ENCODE results near the gene CAMKMT. TPM values are rescaled to one million over a fixed set of nuclear protein-coding genes. Genes with fewer than 3 reads are reported as not detected.

CAMKMT gene
- total RNA-seq, 2 experiments from 2014 or later = 12.8 to 19.6 TPM

- CTCF ChIA-PET = no interaction called here
- no peak for DNase-seq
- Mint-ChIP-seq H3K27ac (no peak overlapping the region), H3K36me3 (ENCODE audit: low read depth) (no peaks in the 10 kb centered on the region), H3K4me3 (no peak overlapping the region), H3K9me3 (no peaks in the 10 kb centered on the region), H3K27me3 (ENCODE audit: low read depth) (peaks cover 18% of the 10 kb centered on the region), H3K4me1 (ENCODE audit: low read depth) (no peaks in the 10 kb centered on the region)
- intact Hi-C loops (cut with micrococcal nuclease) = no loop called here
Measured at GRCh38 chr2:44819061-44819460, 457.3 kb downstream of the CAMKMT start.

GRCh38 chr2:44821500-44821899 is 459.8 kb downstream of the CAMKMT start:
- Mint-ChIP-seq H3K36me3 (ENCODE audit: low read depth) (no peaks in the 10 kb centered on the region), H3K4me1 (ENCODE audit: low read depth) (no peaks in the 10 kb centered on the region), H3K27ac (no peak overlapping the region), H3K27me3 (ENCODE audit: low read depth) (peaks cover 2% of the 10 kb centered on the region), H3K9me3 (no peaks in the 10 kb centered on the region), H3K4me3 (no peak overlapping the region)
- intact Hi-C loops (cut with micrococcal nuclease) = no loop called here
- CTCF ChIA-PET = no interaction called here
- no peak for DNase-seq

- H3K27me3 Mint-ChIP-seq (ENCODE audit: low read depth) = peaks cover 2% of the 10 kb centered on the region
- intact Hi-C loops (cut with micrococcal nuclease) = no loop called here
- CTCF ChIA-PET = no interaction called here
- H3K36me3 Mint-ChIP-seq (ENCODE audit: low read depth) = no peaks in the 10 kb centered on the region
- DNase-seq = no peak
- H3K9me3 Mint-ChIP-seq = no peaks in the 10 kb centered on the region
- no peak overlapping the region for H3K4me3 Mint-ChIP-seq
- no peaks in the 10 kb centered on the region for H3K4me1 Mint-ChIP-seq (ENCODE audit: low read depth)
- no peak overlapping the region for H3K27ac Mint-ChIP-seq
Measured at GRCh38 chr2:44822174-44822573, 460.4 kb downstream of the CAMKMT start.

Other genes with a start within 250 kb of the CAMKMT start
- 10 to 100 TPM; 38.6 to 39.3 TPM for gene PPM1B, start 193.1 kb upstream of the CAMKMT start, total RNA-seq
- gene SLC3A1, start 86.5 kb upstream of the CAMKMT start, total RNA-seq = not detected
- 10 to 100 TPM; 27.8 to 29.6 TPM for gene PREPL, start 453 bp upstream of the CAMKMT start, total RNA-seq

Data from activated naive CD4-positive, alpha-beta T cell treated with anti-CD3 and anti-CD28 coated beads for 36 hours (primary cell).